GM23248 (cell line): ENCODE measurements around the gene USP48.

Experiments
- EZH2 ChIP-seq: fragments of 200-600 bp; sonication (generic); IDR thresholded peaks from 2 replicates; pipeline ENCODE4 v1.6.1; 2018; ENCODE audit warnings: antibody characterized with exemption, mild to moderate bottlenecking; ENCODE audit not compliant: insufficient read depth, poor library complexity, severe bottlenecking
- EZH2phosphoT487 ChIP-seq: fragments of 200-600 bp; sonication (generic); IDR thresholded peaks from 2 replicates; pipeline ENCODE4 v1.6.1; 2018; ENCODE audit warnings: antibody characterized with exemption, moderate library complexity, mild to moderate bottlenecking, low read depth; ENCODE audit not compliant: insufficient read depth

- TF ChIP-seq EZH2 (no peak), EZH2phosphoT487 (no peak)
Measured at GRCh38 chr1:21681426-21681825, 101.5 kb downstream of the USP48 start.
